SK-N-SH (cell line): ENCODE results near the gene LSG1.

Experiments used
- GABPA ChIP-seq: IDR thresholded peaks from 2 replicates; pipeline ENCODE4 v1.4.0; 2012; ENCODE audit warnings: low read depth, mild to moderate bottlenecking
- TAF1 ChIP-seq: IDR thresholded peaks from 2 replicates; pipeline ENCODE4 v1.6.1; 2012; ENCODE audit warnings: low read depth, mild to moderate bottlenecking, low read length, moderate library complexity, borderline replicate concordance
- TEAD4 ChIP-seq: IDR thresholded peaks from 2 replicates; pipeline ENCODE4 v1.4.0; 2012; ENCODE audit warnings: mild to moderate bottlenecking, borderline replicate concordance; ENCODE audit not compliant: insufficient read depth
- TF ChIP-seq, protein P1 (sequence below): fragments of 200-600 bp; sonication (generic); IDR thresholded peaks from 2 replicates; pipeline ENCODE4 v1.6.1; 2017; ENCODE audit warnings: antibody characterized with exemption, mild to moderate bottlenecking, moderate library complexity

GRCh38 chr3:194620196-194620595, 51.8 kb downstream of the LSG1 start:
- TF ChIP-seq, protein P1, sequence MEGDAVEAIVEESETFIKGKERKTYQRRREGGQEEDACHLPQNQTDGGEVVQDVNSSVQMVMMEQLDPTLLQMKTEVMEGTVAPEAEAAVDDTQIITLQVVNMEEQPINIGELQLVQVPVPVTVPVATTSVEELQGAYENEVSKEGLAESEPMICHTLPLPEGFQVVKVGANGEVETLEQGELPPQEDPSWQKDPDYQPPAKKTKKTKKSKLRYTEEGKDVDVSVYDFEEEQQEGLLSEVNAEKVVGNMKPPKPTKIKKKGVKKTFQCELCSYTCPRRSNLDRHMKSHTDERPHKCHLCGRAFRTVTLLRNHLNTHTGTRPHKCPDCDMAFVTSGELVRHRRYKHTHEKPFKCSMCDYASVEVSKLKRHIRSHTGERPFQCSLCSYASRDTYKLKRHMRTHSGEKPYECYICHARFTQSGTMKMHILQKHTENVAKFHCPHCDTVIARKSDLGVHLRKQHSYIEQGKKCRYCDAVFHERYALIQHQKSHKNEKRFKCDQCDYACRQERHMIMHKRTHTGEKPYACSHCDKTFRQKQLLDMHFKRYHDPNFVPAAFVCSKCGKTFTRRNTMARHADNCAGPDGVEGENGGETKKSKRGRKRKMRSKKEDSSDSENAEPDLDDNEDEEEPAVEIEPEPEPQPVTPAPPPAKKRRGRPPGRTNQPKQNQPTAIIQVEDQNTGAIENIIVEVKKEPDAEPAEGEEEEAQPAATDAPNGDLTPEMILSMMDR: no peak
- TF ChIP-seq TEAD4 (no peak), TAF1 (no peak), GABPA (no peak)
